Measurements from ENCODE around the gene ZACN.
"Not testable (repeated sequence)": the region's sequence is repeated elsewhere in the genome, so short reads cannot be mapped to it uniquely, and the experiment has no call there.

The ZACN gene

DNA sequence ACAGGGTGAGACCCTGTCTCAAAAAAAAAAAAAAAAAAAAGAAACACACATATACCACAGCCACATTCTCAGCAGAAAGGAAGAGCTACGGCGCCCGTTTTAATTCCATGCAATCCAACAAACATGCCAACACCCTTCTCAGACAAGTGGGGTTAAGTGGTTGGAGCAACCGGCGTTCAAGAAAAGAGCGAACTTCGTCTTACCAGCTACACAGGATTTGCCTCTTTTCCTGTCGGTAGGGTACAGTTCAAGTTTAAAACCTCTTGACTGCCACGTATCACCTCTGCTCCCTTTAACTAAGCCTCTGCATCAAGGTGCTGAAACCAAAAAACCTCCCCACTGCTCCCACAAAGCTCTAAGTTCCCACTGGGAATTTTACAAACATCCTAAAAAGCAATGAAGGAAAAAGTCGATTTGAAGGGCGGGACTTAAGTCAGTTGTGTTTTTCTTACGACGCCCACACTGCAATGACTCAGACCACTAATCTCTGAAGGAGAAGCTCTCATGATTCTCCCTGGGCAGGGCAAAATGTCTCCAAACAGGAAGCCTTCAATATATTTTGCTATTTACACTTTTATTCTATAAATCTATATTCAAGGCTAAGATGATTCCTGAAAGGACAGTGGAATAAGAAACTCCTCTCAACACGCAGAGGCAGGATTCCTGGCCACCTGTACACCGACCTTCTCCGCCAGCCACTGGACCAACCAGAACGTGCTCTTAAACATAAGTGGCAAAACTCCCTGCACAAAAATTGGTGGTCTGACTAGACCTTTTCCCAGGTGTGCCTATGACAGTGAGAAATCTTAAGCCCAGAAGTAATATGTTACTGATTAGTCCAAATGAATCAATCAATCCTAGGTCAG is 25.5 kb upstream of the ZACN start:
- DNase-seq (ENCODE audit: low read depth in 2 of 3, low spot score in 1 of 3): no peak

DNA sequence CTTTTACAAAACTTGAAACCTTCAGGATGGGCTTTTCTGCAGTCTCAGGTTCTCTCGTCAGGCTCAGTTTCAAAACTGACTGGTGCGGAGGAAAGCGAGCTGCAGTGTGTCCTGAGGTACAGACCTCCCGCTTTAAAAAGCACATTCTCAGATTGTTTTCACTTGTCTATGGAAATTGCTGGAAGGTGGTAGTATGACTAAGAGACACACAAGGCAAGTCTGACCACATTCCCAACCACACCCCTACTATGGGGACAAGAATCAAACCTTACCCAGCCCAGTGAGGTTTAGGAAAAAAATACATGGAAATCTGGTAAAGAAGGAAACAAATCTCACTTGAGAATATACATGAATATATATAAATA is 24.9 kb upstream of the ZACN start:
- no peak for DNase-seq (ENCODE audit: low read depth in 2 of 3, low spot score in 1 of 3)

DNA sequence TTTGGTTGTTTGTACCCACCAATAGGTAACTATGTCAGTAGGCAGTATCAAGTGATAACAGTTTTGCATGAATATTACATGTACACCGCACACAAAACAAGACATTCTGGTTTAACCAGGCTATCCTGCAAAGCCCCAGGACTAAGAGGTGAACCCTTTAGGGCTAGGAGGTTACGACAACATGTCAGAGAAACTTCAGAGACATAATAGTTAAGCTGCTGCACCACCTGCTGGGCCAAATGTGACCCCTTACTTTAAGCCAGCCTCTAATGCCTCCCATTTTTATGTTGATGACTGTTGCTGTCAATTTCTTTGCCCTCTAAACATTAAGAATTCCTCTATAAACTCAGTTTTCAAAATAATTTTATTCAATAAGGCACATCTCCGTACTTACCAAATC is 22.1 kb upstream of the ZACN start:
- no peak for DNase-seq (ENCODE audit: low read depth in 2 of 3, low spot score in 1 of 3)

DNA sequence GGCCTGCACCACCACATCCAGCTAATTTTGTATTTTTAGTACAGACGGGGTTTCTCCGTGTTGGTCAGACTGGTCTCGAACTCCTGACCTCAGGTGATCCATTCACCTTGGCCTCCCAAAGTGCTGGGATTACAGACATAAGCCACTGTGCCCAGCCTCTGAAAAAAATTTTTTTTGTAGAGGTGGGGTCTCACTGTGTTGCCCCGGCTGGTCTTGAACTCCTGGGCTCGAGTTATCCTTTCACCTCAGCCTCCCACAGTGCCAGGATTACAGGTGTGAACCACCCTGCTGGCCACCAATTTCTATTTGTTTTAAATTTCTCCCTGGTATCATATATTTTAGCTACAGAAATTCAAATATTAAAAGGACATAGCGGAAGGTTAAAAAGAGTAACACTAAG is 20.7 kb upstream of the ZACN start:
- not testable (repeated sequence) for DNase-seq (ENCODE audit: low read depth in 2 of 3, low spot score in 1 of 3)

DNA sequence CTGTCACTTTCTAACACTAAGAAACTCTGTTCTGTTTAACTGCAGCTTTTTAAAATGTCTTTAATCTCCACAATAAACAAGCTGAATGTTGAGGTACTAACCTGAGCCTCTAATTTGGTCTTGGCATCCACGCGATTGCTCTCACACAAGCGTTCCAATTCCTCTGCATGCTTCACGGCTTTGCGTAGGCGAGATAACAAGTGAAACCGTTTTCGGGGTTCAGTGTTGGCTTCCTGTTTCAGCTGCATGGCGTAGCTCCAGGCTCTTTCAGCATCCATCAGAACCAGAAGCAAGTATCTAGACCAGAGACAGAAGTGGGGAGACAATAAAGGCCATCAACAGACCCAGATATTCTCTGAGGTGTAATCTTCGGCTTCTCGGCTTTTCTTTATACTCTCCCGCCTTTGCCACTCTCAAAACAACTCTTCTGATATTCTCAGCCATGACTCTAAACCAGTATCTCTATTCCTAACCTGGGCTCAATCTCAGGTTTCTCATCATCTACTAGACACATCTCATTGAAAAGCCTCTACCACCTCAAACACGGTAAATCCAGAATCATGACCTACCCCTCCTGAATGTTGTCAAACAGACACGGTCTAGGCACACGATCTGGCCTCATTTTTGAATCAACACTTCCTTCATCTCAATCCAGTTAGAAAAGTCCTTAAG is 15.0 kb upstream of the ZACN start:
- peak; percentile 36 to 50 (median 44) for DNase-seq (ENCODE audit: low read depth in 2 of 3, low spot score in 1 of 3)

DNA sequence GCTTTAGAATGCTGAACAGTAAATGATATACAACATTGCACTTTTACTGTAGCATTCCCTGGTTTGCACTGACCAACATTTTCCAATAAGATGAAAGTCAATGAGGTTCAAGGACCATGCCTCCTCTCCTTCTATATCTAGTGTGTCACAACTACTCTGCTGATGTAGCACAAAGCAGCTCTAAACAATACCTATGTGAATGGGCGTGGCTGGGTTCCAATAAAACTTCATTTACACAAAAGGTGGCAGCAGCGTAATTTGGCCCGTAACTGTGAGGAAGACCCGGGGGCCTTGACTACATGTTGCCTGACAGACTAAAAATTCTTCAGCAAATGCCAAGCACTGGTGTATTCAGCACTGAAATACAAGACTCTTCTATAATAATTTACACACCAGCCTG is 13.2 kb upstream of the ZACN start:
- no peak for DNase-seq (ENCODE audit: low read depth in 2 of 3, low spot score in 1 of 3)

DNA sequence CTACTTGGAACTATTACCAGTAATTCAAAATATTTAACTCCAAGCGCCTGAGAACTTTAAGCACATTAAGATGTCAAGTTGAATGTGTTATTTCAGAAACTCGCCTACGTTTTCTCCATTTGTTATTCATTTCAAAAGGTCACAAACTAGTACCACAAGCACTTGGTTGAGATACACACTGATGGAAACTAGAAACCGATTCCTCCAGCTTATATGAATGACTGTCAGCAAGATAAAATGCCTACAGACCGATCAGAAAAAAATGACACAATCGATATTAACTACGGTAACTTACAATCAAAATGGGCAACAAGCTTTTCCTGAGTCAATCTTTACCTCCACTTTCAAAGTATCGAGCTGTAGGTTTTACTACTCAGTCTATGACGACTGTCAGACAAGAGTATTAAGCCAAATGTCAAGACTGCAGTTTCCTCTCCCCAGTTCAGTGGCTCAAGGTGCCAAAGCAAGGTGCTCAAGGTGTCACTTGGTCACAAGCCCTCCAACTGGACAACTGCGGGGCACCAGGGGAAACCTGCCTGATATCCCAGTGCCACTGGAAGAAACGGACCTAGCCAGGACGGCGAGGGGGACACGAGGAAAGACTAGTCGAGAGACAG is 7.3 kb upstream of the ZACN start:
- DNase-seq (ENCODE audit: low read depth in 2 of 3, low spot score in 1 of 3): peak in 1 of 3 donors; percentile 38

DNA sequence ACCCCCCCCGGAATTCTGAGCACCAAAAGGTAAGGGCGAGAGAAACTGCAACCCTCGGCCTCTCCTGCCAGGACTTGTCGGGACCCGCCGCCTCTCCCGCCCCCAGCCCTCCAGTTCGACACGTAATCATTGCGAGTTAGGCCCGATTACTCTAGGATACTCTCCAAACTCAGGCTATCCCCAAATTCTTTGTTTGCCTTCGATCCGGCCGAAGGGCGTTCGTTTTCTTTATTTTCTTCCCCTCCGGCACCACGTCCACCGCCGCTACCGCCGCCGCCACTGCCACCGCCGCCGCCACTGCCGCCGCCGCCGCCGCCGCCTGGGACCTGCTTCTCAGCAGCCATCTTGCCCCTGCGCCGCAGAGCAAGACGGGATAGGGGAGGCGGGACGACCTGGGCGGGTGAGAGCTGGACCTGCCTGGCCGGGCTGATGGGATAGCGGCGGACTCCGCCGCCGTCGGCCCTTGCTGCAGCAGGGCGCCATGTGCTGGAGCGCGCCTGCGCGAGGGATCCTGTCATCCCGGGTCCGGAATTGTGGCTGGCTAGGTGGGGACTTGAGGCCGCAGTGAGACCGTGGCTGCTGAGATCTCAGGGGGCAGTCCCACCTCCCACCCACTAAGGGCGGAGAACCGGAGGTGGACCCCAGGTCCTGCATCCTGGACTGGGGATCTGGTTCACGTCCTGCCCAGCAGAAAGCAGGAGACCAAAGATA is 6.7 kb upstream of the ZACN start, which contains the start of gene SRP68:
Gene SRP68, minus strand, starts transcription at position 370 of the 711 bp plus-strand sequence. Its CDS starts 26 bp downstream, at position 344.
- DNase-seq (ENCODE audit: low read depth in 2 of 3, low spot score in 1 of 3): peak; percentile 69 to 80 (median 72)

DNA sequence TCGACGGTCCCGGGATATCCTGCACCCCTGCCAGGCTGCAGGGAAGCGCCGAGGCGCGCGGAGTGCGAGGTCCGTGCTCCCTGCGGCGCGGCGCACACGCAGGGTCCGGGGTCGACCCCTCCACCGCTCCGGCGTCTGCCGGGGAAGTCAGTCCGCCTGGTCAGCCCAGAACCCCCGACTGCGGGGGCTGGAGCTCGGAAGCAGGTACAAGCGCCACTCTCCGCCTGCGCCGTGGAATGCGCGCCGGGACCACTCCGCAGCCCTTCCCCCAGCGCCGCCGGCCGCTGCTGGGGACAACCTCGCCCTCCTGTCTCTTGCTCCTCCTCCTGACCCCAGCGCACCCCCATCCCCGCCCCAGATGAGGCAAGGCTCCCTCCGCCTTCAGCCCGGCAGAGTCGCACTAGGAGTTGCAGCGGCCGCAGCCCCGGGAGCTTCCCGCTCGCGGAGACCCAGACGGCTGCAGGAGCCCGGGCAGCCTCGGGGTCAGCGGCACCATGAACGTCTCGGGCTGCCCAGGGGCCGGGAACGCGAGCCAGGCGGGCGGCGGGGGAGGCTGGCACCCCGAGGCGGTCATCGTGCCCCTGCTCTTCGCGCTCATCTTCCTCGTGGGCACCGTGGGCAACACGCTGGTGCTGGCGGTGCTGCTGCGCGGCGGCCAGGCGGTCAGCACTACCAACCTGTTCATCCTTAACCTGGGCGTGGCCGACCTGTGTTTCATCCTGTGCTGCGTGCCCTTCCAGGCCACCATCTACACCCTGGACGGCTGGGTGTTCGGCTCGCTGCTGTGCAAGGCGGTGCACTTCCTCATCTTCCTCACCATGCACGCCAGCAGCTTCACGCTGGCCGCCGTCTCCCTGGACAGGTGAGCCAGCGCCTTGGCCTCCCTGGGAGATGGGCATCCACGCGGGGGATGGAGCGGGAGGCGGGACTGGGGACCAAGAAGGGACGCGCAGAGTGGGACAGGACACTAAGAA is 4.3 kb upstream of the ZACN start, which contains the start of gene GALR2:
Gene GALR2, plus strand, starts transcription at position 392 of the 974 bp plus-strand sequence. Its CDS starts 103 bp downstream, at position 495.
- DNase-seq (ENCODE audit: low read depth in 2 of 3, low spot score in 1 of 3): no peak

DNA sequence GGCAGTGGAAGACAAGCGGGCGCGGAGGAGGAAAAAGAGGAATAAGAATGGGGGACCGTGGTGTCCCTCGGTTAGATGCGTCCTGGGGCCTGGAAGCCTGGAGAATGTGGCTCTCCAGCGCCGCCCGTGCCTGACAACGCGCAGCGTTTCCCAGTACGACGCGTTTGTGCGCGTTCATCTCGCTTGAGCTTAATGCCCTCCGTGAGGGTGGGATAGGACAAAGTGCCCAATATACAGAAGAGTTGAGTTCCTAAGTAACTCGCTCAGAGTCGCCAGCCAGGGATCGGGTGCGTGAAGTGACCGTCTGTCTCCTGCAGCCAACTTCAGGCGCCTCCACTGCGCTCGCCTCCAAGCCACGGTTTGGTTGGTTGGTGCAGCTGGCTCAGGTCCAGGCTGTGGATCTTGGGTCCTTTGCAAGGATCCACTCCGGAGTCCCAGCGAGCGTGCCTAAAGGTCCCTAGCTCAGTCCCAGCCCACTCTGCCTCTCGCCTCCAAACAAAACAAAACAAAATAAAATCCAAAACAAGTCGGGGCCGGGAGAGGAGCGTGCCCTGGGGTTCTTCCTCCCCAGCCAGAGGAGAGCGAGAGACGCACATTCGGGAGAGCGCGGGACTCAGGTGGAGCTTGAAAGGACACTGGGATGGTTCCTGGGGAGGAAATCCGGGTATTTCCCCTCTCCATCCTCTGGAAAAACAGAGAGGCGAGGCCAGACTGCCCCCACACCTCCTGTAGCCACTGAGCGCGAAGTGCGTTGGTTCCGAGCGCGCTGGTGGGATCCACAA is 3.4 kb upstream of the ZACN start:
- no peak for DNase-seq (ENCODE audit: low read depth in 2 of 3, low spot score in 1 of 3)

DNA sequence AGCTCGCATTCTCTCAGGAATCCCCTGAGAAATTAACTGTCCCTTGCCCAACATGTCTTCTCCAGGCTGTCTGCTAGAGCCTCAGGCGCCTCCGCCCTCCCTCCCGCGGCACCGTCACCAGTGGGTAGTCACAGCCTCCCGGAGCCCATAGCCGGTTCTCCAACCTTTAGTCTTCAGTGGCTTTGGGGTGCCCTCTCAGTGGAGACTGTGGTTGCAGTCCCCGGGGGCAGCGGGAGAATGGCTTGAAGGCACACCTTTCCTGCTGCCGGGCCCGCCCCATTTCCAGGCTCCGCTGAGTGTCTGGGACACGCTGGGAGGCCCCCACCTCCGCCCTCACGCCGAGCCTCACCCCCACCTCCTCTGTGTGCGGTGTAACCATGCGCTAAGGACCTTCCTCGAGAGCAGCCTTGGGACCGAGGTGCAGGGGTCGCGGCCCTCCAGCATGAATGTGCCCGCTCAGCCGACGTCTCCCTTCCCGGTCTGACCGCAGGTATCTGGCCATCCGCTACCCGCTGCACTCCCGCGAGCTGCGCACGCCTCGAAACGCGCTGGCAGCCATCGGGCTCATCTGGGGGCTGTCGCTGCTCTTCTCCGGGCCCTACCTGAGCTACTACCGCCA is 2.7 kb upstream of the ZACN start:
- DNase-seq (ENCODE audit: low read depth in 2 of 3, low spot score in 1 of 3): no peak

DNA sequence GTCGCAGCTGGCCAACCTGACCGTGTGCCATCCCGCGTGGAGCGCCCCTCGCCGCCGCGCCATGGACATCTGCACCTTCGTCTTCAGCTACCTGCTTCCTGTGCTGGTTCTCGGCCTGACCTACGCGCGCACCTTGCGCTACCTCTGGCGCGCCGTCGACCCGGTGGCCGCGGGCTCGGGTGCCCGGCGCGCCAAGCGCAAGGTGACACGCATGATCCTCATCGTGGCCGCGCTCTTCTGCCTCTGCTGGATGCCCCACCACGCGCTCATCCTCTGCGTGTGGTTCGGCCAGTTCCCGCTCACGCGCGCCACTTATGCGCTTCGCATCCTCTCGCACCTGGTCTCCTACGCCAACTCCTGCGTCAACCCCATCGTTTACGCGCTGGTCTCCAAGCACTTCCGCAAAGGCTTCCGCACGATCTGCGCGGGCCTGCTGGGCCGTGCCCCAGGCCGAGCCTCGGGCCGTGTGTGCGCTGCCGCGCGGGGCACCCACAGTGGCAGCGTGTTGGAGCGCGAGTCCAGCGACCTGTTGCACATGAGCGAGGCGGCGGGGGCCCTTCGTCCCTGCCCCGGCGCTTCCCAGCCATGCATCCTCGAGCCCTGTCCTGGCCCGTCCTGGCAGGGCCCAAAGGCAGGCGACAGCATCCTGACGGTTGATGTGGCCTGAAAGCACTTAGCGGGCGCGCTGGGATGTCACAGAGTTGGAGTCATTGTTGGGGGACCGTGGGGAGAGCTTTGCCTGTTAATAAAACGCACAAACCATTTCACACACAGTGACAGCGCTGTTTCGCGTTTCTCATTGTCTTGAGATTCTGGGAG is 2.0 kb upstream of the ZACN start:
- DNase-seq (ENCODE audit: low read depth in 2 of 3, low spot score in 1 of 3): no peak

DNA sequence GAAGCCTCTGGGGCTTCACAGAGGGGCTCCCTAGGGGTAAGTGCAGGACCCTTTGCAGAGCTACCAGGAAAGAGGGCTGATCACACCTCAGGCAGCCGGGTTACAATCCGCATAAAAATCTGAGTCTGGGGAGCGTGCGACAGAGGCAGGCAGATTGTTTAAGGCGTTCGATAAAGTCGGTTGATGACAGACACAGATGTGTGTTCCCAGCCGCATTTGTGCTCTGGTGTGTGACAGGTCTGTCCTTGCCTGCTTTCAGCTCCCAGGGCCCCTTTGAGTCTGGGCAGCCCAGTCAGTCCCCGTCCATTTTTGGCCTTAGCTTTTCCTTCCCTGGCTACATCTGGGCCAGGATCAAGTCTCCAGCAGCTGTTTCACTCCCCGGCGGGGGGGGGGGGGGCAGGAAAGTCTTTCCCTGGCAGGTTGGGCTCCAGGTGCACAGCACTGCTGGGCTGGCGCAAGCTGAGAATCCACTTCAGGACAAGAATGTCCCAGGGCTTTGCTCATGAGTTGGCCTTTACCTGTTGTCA is 1.3 kb upstream of the ZACN start:
- DNase-seq (ENCODE audit: low read depth in 2 of 3, low spot score in 1 of 3): no peak

DNA sequence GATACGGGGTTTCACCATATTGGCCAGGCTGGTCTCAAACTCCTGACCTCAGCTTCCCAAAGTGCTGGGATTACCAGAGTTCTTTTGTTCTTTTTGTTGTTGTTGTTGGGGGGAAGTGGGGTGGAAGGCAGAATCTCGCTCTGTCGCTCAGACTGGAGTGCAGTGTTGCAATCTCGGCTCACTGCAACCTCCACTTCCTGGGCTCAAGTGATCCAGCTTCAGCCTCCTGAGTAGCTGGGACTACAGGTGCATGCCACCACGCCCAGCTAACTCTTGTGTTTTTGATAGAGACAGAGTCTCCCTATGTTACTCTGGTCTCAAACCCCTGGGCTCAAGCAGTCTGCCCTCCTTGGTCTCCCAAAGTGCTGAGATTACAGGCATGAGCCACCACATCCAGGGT is 612 bp upstream of the ZACN start:
- DNase-seq (ENCODE audit: low read depth in 2 of 3, low spot score in 1 of 3): not testable (repeated sequence)

DNA sequence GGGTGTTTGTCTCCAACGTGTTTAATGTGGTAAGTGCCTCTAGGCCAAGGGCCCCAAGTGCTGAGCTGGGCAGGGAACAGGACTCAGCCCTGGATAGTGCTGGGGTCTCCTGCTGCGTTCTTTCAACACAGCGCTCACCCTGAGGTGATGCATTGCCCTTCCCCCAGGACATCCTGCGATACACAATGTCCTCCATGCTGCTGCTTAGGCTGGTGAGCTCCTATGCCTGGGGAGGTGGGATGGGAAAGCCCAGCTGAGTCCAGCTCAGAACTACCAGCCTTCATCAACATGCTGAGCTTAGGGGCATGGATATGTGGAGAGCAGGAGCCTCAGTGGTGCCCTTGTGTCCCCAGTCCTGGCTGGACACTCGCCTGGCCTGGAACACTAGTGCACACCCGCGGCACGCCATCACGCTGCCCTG is 563 bp downstream of the ZACN start:
- DNase-seq (ENCODE audit: low read depth in 2 of 3, low spot score in 1 of 3): no peak

DNA sequence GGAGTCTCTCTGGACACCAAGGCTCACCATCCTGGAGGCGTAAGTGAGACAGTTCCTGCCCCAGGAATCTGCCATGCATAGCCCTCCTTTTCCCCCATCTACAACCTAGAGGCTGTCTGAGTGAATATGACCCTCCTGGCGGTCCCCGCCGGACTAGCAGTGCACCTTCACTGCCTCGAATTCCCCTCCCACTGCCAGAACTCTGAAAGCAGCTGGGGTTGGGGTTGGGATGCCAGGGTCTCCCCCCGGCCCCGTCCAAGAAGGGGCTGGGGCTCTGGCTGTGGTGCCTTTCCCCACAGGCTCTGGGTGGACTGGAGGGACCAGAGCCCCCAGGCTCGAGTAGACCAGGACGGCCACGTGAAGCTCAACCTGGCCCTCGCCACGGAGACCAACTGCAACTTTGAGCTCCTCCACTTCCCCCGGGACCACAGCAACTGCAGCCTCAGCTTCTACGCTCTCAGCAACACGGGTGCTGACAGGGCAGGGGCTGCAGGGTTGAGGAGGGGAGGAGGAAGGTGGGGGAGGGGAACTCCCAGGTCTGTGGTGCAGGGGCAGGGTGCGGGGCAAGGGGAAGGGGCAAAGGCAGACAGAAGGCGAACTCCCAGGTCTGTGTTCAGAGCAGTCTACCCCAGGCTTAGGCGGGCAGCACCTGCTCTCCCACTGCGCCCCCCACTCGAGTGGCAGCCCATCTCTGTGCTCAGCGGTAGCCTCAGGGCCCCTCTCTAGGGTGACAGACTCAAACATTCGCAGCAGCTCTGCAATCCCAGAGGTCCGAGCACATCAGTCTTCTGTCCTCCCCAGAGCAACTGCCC is 1.2 kb downstream of the ZACN start:
- no peak for DNase-seq (ENCODE audit: low read depth in 2 of 3, low spot score in 1 of 3)

DNA sequence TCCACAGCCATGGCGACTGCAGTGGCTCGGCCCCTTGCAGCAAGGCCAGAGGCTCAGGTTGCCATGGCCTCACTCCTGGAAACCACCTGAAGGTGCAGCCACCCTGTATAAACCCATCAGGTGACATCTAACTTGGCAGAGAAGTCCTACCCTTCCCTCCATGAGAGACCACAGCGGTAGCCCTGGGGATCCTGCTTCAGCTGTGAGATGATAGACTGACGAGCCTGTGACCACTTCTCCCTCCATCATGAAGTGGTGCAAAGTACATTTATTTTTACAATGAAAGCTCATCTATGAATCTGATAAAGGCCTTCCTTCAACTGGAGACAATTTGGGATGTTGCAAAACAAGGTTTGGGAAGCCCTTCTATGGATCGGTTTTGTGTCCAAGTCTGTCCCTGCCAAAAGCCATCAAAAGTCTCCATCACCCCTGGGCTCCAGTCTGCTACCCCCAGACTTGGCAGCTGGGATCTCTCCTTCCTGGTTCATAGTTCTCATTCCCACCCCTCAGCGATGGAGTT is 1.8 kb downstream of the ZACN start:
- DNase-seq (ENCODE audit: low read depth in 2 of 3, low spot score in 1 of 3): no peak
